HG02642 (cell line): ENCODE data around the gene UAP1L1.

Experiments
- ATAC-seq: cut with Tn5 transposase; IDR thresholded peaks from one replicate; pipeline ENCODE4 v1.9.1; 2021; ENCODE audit warnings: mild to moderate bottlenecking; ENCODE audit not compliant: unreplicated experiment, poor library complexity

The UAP1L1 gene

DNA sequence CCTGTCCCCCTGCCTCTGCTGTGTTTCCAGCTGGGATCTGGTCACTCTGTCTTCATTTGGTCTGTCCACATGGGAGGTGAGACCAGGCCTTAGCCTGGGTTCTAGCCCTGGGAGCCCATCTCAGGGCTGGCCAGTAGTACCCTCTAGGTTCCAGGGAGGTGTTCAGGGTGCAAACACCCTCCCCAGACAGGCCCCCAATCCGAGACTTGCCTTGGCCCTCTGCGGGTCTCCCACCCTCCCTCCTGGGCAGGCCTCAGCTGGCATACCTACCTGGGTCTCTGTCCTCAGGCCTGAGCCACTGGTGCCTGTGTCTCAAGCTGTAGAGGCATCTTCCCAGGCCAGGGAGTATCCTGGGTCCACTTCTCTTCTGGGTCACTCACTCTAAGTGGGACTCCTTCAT, 6.0 kb upstream of the UAP1L1 start:
- no peak for ATAC-seq

DNA sequence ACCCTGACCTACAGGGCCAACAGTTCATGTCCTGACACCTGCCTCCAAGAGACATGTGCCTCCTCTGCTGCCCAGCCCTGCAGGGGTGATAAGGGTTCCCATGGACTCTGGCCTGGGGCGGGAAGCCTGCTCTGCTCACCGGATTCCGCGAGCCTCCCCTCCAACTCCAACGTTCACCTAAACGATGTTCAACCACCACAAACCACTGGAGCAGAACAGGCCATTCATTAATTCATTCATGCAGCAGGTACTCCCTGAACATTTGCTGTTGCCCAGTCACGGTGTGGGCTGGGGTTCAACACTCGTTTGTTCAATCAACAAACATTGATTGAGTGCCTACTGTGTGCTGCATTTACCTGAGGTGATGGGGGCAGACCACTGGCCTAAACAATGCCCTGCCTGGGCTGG, 3.3 kb upstream of the UAP1L1 start:
- ATAC-seq: no peak

DNA sequence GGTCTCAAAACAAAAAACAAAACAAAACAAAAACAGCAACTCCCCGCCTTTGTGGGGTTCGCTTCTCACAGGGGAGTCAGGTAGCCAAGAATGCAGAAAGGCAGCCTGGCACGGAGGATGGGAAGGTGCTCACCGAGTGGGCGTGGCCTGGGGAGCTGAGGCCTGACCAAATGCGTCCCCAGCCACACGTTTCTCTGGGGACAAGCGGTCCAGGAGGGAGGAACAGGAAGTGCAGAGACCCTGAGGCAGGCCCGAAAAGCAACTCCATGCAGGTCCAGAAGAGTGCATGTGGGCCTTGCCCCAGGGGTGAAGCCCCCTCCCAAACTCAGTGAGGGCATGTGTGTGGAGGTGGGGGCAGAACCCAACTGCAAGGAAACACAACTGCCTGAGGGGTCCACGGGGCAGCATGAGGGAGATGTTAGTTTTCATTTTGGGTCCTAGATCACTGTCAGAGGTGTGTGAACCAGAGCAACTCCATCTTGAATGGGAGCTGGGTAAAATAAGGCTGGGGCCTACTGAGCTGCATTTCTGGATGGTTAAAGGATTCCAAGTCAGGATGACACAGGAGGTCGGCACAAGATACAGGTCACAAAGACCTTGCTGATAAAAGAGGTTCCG, 2.6 kb upstream of the UAP1L1 start:
- ATAC-seq: no peak

DNA sequence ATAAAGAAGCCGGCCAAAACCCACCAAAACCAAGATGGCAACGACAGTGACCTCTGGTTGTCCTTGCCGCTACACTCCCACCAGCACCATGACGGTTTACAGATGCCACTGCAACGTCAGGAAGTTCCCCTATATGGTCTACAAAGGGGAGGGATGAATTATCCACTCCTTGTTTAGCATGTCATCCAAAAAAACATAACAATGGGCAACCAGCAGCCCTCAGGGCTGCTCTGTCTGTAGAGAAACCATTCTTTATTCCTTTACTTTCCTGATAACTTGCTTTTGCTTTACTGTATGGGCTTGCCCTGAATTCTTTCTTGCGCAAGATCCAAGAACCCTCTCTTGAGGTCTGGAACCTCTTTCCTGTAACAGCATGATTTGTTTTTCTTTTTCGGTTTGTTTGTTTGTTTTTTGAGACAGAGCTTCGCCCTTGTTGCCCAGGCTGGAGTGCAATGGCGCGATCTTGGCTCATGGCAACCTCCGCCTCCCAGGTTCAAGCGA, 2.0 kb upstream of the UAP1L1 start:
- ATAC-seq: no peak

DNA sequence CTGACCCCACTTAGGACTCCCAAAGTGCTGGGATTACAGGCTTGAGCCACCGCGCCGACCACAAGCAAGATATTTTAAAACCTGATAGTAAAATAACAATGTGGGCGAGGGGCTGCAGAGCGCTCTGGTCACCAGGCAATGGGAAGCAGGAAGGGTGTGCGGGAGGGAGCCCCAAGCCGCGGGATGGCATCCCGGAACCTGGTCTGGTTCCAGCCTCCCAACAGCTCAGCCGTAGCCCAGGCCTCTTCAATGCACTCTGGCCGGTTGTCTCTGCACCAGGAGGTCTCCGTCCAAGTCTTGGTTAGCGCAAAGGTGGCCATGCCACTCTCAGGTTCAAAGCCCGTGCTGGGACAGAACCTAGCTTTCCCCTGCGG, 694 bp upstream of the UAP1L1 start:
- ATAC-seq: no peak

DNA sequence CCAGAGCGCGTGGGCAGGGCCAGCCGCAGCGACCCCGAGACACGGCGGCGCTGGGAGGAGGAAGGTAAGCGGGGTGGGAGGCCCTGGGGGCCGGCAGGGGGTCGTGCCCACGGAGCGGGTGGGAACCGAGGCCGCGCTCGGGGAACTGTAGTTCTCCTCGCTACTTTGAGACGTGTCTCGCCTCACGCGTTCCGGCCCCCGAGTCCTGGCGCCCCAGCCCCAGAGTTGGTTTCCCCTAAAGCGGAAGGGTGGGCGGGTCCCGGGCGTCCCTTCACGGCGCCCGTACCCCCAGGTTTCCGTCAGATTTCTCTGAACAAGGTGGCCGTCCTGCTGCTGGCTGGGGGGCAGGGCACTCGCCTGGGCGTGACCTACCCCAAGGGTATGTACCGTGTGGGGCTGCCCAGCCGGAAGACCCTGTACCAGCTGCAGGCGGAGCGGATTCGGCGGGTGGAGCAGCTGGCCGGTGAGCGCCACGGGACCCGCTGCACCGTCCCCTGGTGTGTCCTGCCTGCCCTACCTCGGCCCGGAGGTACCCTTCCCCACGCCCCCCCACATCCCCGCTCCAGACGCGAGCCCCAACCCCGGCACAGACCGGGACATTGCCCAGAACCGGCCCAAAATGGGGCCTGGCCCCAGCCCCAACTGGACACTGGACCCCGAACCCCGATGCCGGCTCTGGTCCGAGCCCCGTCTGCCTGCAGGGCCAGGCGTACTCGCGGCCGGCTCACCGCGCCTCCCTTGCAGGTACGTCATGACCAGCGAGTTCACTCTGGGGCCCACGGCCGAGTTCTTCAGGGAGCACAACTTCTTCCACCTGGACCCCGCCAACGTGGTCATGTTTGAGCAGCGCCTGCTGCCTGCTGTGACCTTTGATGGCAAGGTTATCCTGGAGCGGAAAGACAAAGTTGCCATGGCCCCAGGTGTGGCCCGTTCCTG, 709 bp downstream of the UAP1L1 start:
- peak; percentile 22 for ATAC-seq

DNA sequence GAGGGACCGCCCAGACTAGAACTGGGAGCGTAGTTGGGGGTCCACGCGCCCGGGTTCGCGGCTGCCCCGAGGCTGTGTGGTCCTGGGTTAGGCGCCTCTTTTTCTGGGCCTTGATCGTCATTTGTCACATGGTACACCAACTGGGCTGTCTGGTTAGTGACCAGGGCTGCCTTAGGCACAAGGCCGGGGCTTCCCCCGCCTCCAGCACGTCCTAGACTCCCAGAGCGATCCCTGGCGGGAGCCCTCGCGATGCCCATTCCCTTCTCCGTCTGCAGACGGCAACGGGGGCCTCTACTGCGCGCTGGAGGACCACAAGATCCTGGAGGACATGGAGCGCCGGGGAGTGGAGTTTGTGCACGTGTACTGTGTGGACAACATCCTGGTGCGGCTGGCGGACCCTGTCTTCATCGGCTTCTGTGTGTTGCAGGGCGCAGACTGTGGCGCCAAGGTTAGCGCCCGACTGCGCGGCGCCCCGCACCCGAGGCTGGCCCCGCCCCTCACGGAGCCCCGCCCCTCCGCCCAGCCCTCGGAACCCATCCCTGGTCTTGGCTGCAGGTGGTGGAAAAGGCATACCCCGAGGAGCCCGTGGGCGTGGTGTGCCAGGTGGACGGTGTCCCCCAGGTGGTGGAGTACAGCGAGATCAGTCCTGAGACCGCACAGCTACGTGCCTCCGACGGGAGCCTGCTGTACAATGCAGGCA, 1.5 kb downstream of the UAP1L1 start:
- no peak for ATAC-seq

DNA sequence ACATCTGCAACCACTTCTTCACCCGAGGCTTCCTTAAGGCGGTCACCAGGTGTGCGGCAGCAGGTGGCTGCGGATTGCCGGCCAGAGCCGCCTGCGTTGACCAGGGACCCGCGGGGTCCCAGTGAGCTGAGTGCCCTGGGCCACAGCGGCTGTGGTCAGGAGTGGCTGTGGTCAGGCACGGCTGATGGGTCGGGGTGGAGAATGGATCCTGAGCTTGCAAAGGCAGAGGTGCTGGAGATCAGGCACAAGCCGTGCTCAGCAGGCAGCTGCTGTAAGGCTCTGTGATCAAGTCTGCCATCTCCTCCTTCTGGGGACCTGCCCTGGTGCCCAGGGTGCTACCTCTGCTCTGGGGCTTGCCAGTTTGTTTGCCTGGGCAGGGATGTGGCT, 2.1 kb downstream of the UAP1L1 start:
- no peak for ATAC-seq

DNA sequence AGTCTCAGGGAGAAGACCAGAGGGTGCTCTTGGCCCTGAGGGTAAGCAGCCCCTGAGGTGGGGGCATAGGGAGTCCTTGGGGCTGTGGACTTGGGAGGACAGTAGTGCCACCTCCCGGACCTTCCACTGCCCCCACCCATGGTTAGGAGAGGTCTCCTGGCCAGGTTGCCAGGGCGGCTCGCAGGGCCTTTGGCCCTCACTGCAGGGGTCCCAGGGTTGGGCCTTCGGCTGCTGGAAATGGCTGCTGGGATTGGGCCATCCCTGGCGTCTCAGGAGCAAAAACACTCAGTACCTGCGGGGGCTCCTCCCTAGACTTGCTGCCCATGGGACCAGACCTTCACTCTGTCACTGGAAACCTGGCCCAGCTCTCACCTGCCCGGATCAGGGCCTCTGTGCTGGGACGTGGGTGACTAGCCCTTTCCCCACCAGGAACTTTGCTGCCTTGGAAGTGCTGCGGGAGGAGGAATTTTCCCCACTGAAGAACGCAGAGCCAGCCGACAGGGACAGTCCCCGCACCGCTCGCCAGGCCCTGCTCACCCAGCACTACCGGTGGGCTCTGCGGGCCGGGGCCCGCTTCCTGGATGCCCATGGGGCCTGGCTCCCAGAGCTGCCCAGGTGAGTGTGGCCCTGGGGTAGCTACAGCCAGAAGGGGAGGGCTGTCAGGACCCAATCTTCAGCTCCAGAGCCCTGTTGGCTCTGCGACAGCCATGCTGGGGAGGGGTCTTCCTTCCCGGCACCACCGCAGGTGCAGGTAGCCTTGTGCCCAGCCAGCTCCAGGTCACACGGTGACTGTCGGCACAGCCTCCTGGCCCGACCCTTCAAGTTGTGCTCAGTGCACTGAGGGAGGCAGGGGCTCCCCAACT, 3.2 kb downstream of the UAP1L1 start:
- no peak for ATAC-seq

DNA sequence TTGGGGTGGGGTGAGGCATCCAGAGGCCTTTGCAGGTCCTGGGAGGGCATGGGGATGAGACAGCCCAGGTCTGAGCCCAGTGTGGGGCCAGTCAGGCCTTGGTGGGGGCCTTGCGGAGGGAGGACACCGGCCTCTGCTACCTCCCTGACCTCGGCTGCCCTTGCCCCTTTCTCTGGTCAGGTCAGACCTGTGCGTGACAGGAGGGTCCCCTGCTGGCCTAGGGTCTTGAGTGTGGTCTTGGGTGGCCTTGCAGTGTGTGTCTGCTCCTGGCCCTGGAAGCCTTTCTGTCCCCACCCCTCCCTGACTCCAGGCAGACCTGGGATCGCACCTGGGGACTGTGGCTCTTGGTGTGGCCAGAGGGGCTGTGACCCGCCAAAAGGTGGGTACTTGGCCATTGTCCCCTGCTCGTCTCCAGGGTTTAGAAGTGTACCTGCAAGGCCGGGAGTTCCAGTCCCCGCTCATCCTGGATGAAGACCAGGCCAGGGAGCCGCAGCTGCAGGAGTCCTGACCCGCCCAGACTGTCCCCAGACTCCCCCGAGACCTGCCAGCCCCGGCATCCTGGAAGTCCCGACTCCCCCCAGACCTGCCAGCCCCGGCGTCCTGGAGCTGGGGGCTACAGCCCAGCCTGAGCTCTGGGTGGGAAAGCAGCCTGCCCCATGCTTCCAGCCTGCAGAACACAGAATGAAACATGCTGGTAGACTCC, 5.1 kb downstream of the UAP1L1 start:
- ATAC-seq: no peak

DNA sequence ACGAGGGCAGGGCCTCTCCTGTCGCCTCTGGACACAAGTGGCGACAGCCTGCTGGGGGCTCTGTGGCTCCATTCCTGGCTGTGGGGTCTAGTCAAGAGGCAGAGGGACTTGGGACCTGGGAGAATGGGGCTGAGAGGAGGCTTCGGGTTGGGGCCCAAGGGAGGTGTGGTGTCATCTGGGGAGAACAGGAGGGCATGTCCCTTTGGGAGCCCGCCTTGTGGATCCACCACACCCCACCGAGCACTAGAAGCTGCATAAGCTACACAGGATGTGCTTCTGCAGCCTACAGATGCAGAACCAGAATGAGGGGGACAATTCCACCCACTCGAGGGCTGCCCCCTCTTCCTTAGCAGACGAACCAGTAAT, 5.6 kb downstream of the UAP1L1 start:
- no peak for ATAC-seq

DNA sequence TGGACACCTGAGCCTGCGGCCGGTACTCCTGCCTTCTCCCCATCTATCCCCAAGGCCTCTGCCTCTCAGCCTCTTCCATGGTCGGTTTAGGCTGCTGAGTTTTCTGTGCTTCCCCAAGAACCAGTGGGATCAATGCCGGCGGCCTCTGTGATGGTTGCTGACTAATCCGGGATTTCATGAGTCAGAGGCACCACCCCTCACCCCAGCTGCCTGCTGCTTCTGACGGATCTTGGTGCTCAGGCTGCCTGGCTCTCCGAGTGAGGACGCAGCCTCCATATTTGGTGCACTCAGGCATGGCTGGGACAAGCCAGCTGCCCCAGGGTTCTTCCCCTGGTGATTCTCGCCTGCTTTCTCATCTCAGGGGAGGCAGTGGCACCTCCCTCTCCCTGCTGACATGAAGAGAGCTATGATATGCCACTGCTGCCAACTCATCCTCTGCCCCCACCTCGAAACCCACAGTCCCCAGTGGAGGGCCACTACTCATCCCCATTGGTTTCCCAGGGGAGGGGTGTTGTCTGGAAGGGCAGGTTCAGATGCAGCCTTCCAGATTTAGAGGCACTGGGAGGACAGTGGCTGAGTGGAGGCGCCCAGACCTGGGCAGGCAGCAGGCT, 6.2 kb downstream of the UAP1L1 start:
- no peak for ATAC-seq

DNA sequence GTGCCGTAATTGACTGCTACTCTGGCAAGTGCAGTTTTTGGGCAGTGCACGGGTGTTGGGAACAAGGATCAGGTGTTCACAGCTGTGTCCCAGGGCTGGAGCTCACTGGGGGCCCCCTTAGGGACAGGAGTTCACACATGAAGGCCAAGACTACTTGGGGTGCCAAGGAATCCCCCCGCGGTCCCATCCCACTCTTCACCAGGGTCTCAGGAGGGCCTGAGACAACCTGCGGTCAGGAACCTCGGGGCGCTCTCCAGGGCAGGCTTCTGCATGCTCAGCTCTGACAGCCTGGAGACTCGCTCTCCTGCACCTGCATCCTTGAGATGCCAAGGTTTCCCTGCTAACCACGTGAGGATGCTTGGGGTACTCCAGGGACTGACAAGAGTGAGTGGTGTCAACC, 7.2 kb downstream of the UAP1L1 start:
- ATAC-seq: no peak

DNA sequence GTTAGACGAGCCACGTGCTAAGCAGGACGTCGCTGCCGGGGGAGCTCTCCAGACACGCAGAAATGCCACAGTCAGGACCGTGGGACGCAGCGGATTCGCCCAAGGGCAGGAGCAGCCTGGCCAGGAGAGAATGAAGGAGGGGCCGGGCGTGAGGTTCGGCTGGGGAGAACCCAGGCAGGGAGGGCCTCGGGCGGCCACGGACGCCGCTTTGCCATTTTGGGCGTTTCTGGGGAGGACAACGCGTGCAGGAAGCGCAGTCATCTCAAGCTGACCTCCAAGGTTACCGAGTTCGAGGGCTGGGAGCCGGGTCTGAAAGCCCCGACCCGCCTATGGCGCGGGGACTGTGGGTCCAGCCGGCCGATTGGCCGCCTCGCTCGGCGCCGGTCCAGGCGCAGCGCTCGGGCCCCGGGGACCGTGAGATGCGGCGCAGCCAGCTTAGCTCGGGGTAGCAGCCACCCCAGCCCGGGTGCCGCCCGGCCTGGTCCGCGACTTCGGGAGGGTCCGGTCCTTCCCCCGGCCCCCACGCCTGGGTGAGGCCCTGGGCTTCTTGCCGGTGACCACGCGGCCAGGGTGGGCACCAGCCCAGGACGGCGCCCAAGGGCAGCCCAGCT, 8.7 kb downstream of the UAP1L1 start:
- peak; percentile 10 for ATAC-seq

DNA sequence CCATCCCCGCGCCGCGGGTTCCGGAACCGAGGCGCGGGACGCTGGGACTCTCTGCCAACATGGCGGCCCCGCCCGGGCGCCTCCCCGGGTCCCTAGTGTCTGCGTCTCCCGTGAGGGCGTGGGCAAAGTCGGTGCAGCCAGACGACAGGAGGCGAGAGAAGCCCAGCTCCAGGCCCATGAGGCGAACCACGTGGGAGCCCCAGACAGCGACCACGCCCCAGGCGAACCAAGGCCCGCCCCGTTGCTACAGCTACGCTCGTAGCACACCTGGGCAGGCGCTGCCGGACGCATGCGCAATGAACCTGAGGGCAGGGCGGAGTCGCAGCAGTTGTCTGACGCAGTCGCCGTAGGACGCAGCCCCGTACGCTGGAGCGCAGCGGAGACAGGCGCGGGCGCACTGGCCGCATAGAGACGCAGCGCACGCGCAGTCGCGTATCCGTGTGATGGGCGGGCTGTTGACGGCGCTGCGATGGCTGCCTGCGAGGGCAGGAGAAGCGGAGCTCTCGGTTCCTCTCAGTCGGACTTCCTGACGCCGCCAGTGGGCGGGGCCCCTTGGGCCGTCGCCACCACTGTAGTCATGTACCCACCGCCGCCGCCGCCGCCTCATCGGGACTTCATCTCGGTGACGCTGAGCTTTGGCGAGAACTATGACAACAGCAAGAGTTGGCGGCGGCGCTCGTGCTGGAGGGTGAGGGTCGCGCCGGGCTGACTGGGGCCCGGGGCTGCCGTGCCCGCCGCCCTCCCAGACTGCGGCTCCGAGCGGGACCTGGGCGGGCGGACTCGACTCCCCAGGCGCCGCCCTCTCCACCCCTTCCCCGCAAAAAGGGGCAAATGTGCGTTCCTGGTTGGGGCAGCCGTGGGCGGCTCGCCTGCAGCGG, 9.5 kb downstream of the UAP1L1 start, which contains the start of gene MAN1B1:
MAN1B1 (plus strand) TSS at position 455 of the 878 bp plus-strand sequence; CDS start at position 470, 15 bp downstream.
- peak; percentile 79 for ATAC-seq

DNA sequence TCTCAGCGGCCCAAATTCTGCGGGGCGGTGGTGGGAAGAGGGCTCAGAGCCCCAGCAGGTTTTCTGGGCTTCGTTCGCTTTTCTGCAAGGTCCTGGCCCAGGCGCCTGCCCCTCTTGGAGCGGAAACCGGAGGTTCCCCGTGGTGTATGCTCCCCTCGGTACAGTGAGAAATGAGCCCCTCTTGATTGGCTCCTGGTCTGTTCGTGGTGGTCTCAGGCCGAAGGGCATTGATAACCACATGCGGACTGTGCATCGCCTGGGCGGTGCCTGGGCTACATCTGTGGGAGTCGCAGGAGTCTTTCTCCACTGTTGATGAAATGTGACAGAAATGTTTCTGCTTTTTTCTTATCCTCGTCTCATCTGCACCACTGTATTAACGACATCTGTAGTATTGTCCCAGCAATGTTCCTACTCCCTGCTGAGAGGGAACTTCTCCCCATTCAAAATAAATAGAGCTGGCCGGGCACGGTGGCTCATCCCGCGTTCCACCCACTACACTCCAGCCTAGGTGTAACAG, 10.2 kb downstream of the UAP1L1 start:
- no peak for ATAC-seq

DNA sequence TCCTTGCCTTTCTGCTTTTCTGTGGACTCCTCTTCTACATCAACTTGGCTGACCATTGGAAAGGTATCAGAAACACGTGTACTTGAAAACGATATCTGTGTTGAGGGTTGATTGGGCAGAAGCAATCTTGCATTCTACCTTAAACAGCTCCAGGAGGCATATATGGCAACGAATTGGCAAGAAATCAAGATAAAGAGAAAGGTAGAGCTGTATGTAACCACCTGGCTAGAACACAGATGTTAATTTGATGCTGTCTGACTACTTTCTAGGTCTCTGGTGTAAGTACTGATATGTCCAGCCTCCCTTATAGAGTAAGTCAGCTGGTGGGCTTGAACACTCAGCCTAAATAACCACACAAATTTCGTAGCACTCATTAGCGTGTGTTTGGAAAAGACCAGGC, 10.8 kb downstream of the UAP1L1 start:
- no peak for ATAC-seq
